Lower lobe of right lung (tissue), 2 donors: ENCODE data around the gene NPHP1. TPM values are rescaled to one million over a fixed set of nuclear protein-coding genes. Genes with fewer than 3 reads are reported as not detected.
"Not testable (repeated sequence)": the region's sequence is repeated elsewhere in the genome, so short reads cannot be mapped to it uniquely, and the experiment has no call there.

ENCODE experiments used
- ATAC-seq, 2 donors: fragments of 200-7000 bp; cut with Tn5 transposase; one replicate each; pipeline ENCODE4 v1.9.1; 2020 to 2022; ENCODE audit warnings: mild to moderate bottlenecking in 2 of 2, moderate library complexity in 2 of 2
- DNase-seq: peaks from one replicate; pipeline ENCODE4 v3.0.0-alpha.2; 2020
- H3K27ac ChIP-seq: fragments of 200-600 bp; one replicate; pipeline ENCODE4 v1.8.0; 2022
- H3K27me3 ChIP-seq: fragments of 200-600 bp; one replicate; pipeline ENCODE4 v1.8.0; 2022; ENCODE audit warnings: low read depth
- H3K36me3 ChIP-seq: fragments of 200-600 bp; one replicate; pipeline ENCODE4 v1.8.0; 2022; ENCODE audit warnings: mild to moderate bottlenecking
- H3K4me1 ChIP-seq: fragments of 200-600 bp; one replicate; pipeline ENCODE4 v1.8.0; 2022
- H3K4me3 ChIP-seq: fragments of 200-600 bp; one replicate; pipeline ENCODE4 v1.8.0; 2022; ENCODE audit warnings: mild to moderate bottlenecking
- H3K9me3 ChIP-seq: fragments of 200-600 bp; one replicate; pipeline ENCODE4 v1.8.0; 2022
- intact Hi-C: fragments of 100-400 bp; cut with DNase I; formaldehyde crosslinking; loops from one replicate; pipeline ENCODE4 v1.11.0; 2022
- long read RNA-seq: library from polyadenylated mRNA; unstranded; transcript quantifications from one replicate; pipeline ENCODE4 v2.0.0, GENCODE V29; 2021
- total RNA-seq: library from RNA; stranded (reverse); fragmentation: NEBNext Ultra II Directional; extraction: Animal tissue kit (Norgen Biotek cat#: 25700); gene quantifications from one replicate; pipeline ENCODE4 v1.2.1, GENCODE V29; 2021
- TF ChIP-seq, protein P1 (sequence below): fragments of 200-600 bp; IDR thresholded peaks from one replicate; pipeline ENCODE4 v1.8.0; 2022; ENCODE audit warnings: antibody characterized with exemption, mild to moderate bottlenecking
- donor health status: DM: no; HTN: yes; CAD: no; lungs with severe emphysema.

The NPHP1 gene
- 6.8 TPM for total RNA-seq
- long read RNA-seq, partial matches to known transcripts, result 3 of 7 reads
- long read RNA-seq, other reads (novel, unspliced or antisense), result 0 of 7 reads

DNA sequence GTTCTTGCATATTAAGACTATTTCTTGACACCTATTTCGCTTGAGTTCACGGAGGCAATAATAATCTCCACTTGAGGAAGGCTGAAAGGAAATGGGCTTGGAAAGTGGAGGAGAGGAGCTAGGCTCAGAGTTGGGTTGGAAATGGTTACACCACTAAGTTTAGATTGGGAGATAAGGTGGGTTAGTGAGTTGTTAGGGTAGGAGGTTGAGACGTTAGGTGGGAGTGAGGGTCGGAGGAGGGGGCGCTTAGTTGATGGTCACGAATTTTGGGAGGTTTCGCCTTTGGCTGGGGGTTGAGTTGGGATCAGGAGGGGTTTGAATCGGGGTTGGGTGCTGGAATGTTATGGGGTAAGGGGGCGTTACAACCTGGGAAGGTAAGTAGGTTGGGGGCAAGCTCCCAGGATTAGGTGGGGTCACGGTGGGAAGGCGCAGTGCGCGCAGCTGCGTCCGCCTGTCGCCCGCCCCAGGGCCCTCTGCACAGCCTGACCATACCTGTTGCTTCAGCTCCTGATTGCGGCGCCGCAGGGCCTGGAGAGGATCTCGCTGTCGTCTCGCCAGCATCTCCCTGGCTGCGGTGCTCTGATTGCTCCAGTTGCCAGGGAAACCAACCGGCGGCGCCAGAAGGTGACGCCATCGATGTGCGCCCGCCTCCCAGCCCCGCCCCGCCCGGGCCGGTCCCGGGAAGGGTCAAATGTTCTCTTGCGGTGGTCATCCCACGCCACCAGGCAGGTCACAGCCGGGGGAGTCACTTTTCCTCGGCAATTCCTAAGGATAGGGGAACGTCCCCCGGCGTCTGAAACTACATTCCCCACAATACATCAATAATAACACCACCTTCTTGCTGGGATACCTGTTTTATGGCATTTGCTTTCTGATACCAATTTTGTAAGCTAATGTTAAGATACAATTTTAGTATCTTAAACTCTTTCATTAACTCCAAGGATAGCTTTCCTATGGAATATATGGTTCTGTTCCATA, at the start of gene NPHP1:
TSS of gene NPHP1 (minus strand) at position 606 of the 978 bp plus-strand sequence. CDS start at position 561, 45 bp downstream.
- Histone ChIP-seq H3K36me3 (peaks cover 7% of the 10 kb centered on the region), H3K27ac (peak within 1 kb of the TSS; percentile 66), H3K27me3 (no peaks in the 10 kb centered on the region), H3K9me3 (no peaks in the 10 kb centered on the region), H3K4me3 (peak within 1 kb of the TSS; percentile 81), H3K4me1 (peaks cover 9% of the 10 kb centered on the region)
- intact Hi-C loops, result no loop called here
- peak; percentile 97 to 99 for ATAC-seq
- peak; percentile 89 for DNase-seq
- TF ChIP-seq, protein P1, sequence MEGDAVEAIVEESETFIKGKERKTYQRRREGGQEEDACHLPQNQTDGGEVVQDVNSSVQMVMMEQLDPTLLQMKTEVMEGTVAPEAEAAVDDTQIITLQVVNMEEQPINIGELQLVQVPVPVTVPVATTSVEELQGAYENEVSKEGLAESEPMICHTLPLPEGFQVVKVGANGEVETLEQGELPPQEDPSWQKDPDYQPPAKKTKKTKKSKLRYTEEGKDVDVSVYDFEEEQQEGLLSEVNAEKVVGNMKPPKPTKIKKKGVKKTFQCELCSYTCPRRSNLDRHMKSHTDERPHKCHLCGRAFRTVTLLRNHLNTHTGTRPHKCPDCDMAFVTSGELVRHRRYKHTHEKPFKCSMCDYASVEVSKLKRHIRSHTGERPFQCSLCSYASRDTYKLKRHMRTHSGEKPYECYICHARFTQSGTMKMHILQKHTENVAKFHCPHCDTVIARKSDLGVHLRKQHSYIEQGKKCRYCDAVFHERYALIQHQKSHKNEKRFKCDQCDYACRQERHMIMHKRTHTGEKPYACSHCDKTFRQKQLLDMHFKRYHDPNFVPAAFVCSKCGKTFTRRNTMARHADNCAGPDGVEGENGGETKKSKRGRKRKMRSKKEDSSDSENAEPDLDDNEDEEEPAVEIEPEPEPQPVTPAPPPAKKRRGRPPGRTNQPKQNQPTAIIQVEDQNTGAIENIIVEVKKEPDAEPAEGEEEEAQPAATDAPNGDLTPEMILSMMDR, result no peak

DNA sequence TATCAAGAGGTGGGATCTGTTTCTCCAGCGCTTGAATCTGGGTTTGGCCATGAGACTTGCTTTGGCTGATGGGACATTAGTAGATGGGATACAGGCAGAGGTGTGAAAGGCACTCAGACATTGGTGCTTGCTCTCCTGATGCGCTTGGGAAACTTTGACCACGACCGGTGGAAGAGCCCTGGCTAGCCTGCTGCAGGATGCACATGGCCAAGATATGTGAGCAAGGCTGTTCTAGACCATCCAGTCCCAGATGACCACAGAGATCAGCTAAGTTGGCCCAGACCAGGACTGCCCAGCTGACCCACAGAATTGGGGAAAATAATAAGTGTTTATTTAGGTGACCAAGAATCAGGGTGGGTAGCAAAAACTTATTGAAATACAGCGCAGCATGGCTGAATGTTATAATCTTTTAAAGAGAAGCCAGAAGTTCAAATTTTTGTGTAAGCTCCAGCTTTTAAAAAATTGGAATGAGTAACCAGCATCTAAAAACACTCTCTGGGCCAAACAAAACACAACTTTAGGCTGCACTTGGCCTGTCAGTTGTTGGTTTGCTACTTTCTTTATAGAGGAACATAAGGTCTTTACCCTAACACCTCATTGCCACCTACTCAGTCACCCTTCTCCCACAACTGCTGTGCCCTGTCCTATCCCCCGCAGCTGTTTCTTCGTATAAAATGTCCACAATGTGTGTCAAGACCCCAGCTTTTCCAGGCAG, 43.4 kb upstream of the NPHP1 start:
- intact Hi-C loops, H3K4me1 ChIP-seq, H3K4me3 ChIP-seq, H3K27me3 ChIP-seq, H3K36me3 ChIP-seq, H3K27ac ChIP-seq, ATAC-seq, H3K9me3 ChIP-seq, DNase-seq: not testable (repeated sequence)

DNA sequence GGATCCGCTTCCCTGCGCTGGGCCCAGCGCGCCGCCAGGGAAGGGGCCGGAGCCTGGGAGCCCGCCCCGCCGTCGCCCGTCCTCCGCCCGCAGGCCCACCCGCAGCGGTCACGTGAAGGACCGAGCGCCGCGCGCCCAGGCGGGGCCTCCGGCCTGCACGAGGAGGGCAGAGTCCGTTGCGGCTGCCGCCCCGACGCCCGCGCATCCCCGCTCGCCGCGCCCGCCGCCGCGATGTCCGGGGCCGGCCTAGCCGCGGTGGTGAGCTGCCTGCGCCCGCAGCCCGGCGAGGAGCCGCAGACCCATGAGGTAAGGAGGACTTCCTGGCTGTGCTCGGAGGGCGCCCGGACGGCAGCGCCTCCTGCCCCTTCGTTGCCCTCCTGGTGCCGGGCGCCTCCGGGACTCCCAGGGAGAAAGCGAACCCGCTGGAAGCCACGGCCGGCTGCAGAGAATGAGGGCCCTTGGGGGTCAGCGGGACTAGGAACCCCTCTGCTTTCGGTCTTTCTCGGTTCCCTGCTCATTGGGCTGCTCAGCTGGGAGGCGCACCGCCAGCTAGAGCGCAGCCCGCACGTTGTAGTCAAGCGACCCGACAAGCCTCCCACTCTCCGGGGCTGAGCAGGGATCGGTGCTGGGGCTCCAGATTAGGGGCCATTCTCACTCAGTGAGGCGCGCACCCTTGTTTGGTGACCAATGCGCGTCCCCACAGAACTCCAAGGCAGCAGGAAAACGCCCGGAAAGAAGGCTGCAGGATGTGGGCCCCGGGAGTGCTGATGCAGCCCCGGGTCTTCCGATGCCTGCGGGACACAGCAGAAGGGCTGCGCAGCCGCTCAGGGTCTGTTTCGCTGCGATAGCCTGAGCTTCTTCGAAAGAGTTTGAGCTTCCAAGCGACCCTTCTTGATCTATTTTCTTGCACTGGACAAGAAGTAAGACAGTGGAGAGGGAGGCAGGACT, 40.9 kb upstream of the NPHP1 start:
- H3K27ac ChIP-seq, DNase-seq, H3K4me1 ChIP-seq, H3K36me3 ChIP-seq, H3K4me3 ChIP-seq, H3K27me3 ChIP-seq, H3K9me3 ChIP-seq, intact Hi-C loops: not testable (repeated sequence)
- ATAC-seq, result peak; percentile 57 to 66

DNA sequence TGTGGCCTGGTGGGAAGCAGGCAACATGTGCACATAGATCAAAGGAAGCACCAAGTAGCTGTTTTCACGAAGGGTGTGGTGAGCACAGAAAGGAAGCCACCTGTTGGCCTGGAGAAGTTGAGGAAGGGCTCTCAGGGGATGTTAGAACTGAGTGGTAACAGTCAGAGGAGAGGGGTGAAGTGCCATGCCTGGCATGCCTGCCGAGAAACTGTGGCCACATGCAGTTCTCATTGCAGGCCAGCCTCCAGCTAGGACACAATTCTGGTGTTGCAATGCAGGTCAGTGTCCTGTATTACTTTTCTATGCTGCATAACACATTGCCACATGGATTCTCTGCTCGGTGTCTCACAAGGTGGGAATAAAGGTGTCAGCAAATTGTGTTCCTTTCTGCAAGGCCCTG, 38.5 kb upstream of the NPHP1 start:
- DNase-seq, intact Hi-C loops, H3K4me1 ChIP-seq, H3K27ac ChIP-seq, H3K36me3 ChIP-seq, H3K4me3 ChIP-seq, ATAC-seq, H3K9me3 ChIP-seq, H3K27me3 ChIP-seq: not testable (repeated sequence)

DNA sequence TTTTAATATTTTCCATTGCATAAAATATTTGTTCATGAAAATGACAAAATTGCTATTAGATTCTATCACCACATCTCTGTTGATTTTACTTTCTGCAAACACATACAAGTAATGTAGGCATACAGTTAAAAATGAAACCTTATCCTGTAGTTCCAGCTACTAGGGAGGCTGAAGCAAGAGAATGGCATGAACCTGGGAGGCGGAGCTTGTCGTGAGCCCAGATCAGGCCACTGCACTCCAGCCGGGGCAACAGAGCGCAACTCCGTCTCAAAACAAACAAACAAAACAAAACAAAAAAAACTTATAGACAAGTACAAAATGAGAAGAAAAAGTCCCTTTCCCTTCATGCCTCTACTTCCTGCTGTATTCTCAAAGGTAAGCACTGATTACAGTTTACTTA, 29.7 kb upstream of the NPHP1 start:
- H3K36me3 ChIP-seq, H3K4me3 ChIP-seq, H3K9me3 ChIP-seq, H3K27ac ChIP-seq, DNase-seq, intact Hi-C loops, H3K4me1 ChIP-seq, H3K27me3 ChIP-seq: not testable (repeated sequence)
- peak in 1 of 2 donors; percentile 47 for ATAC-seq

DNA sequence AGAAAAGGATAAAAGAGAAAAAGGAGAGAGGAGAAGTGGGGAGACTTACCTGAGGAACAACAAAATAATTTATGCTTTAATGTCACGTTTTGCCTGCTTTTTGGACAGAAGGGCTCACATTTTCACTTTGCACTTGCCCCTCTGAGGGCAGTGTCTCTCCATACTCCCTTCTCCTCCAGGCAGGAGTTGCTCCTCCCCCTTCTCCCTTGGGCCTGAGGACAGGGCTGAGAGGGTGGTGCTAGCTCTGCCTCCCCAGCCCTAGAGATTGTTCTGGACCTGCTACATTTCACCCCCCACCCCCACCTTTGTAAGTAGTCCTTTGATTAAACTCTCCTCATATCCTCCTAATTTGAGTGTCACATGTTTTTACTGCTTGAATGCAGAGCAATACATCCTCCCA, 25.1 kb upstream of the NPHP1 start:
- H3K27me3 ChIP-seq, DNase-seq, intact Hi-C loops, H3K9me3 ChIP-seq, ATAC-seq, H3K4me1 ChIP-seq, H3K27ac ChIP-seq, H3K4me3 ChIP-seq, H3K36me3 ChIP-seq: not testable (repeated sequence)

DNA sequence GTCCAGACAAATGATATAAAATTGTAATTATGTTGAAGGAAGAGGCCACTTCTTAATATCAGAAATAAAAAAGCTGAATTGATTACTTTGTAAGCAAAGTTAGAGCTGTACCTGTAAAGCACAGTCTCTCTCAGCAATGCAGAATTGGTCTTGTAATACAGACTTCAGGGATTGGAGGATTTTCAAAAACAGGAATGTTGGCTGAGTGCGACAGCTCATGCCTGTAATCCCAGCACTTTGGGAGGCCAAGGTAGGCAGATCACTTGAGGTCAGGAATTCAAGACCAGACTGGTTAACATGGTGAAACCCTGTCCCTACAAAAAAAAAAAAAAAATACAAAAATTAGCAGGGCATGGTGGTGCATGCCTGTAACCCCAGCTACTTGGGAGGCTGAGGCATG, 17.8 kb upstream of the NPHP1 start:
- H3K4me1 ChIP-seq, H3K4me3 ChIP-seq, H3K9me3 ChIP-seq, DNase-seq, H3K36me3 ChIP-seq, intact Hi-C loops, ATAC-seq, H3K27ac ChIP-seq: not testable (repeated sequence)
- H3K27me3 ChIP-seq, result peaks cover 14% of the 10 kb centered on the region

DNA sequence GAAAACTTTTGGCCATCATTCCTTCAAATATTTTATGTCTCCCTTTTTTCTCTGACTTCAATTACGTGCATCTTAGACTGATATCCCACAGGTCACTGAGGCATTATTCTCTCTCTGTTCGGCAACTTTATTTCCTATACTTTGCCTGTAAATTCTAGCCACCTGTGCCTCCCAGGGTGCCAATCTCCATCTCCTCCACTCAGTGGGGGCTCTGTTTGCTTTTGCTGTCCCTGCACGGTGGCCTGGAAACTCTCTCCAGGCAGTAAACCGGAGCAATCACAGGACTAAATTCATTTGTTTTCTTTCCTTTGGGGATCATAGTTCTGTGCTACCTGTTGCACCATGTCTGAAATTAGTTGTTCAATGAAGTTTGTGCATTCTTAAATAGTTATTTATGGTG, 17.1 kb upstream of the NPHP1 start:
- no peak overlapping the region for H3K27ac ChIP-seq
- peaks cover 14% of the 10 kb centered on the region for H3K27me3 ChIP-seq
- TF ChIP-seq, protein P1, result no peak
- no peaks in the 10 kb centered on the region for H3K36me3 ChIP-seq
- ATAC-seq, result no peak
- H3K4me1 ChIP-seq, result no peaks in the 10 kb centered on the region
- no peak overlapping the region for H3K4me3 ChIP-seq
- no peaks in the 10 kb centered on the region for H3K9me3 ChIP-seq
- intact Hi-C loops, result no loop called here
- DNase-seq, result no peak
